Measurements from ENCODE around the gene WDFY4.

DNA sequence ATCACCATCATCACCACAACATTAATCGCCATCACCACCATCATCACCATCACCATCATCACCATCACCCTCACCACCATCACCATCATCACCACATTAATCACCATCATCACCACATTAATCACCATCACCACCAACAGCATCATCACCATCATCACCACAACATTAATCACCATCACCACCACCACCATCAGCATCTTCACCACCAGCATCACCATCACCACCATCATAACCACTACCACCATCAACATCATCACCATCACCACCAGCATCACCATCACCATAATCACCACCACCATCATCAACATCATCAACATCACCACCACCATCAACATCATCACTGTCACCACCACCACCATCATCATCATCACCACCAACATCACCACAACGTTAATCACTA, 124.6 kb downstream of the WDFY4 start:
- TF ChIP-seq, protein P1, sequence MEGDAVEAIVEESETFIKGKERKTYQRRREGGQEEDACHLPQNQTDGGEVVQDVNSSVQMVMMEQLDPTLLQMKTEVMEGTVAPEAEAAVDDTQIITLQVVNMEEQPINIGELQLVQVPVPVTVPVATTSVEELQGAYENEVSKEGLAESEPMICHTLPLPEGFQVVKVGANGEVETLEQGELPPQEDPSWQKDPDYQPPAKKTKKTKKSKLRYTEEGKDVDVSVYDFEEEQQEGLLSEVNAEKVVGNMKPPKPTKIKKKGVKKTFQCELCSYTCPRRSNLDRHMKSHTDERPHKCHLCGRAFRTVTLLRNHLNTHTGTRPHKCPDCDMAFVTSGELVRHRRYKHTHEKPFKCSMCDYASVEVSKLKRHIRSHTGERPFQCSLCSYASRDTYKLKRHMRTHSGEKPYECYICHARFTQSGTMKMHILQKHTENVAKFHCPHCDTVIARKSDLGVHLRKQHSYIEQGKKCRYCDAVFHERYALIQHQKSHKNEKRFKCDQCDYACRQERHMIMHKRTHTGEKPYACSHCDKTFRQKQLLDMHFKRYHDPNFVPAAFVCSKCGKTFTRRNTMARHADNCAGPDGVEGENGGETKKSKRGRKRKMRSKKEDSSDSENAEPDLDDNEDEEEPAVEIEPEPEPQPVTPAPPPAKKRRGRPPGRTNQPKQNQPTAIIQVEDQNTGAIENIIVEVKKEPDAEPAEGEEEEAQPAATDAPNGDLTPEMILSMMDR (IDR thresholded peaks at IDR 0.05): no peak
- TF ChIP-seq POLR2A (IDR thresholded peaks at IDR 0.05): no peak
